ENCODE results near the gene TNS1. TPM values are rescaled to one million over a fixed set of nuclear protein-coding genes. Genes with fewer than 3 reads are reported as not detected.

The TNS1 gene
- total RNA-seq, 1 donor from 2014 or later: 59.2 TPM

GRCh38 chr2:217938036-217938435 is 64.8 kb downstream of the TNS1 start:
- Mint-ChIP-seq H3K27ac (no peak overlapping the region), H3K27me3 (no peaks in the 10 kb centered on the region), H3K36me3 (peaks cover 9% of the 10 kb centered on the region), H3K9me3 (no peaks in the 10 kb centered on the region), H3K4me1 (ENCODE audit: unreplicated experiment) (peaks cover 45% of the 10 kb centered on the region), H3K4me3 (no peak overlapping the region)
- DNase-seq (ENCODE audit: extremely low spot score, unreplicated experiment): no peak
- TF ChIP-seq CTCF (conservative IDR thresholded peaks at IDR 0.05): no peak

- no peaks in the 10 kb centered on the region for H3K27me3 Mint-ChIP-seq
Measured at GRCh38 chr2:217937446-217937845, 65.3 kb downstream of the TNS1 start.

GRCh38 chr2:217936952-217937351 is 65.8 kb downstream of the TNS1 start:
- no peak for DNase-seq (ENCODE audit: extremely low spot score, unreplicated experiment)
- Mint-ChIP-seq H3K27me3 (no peaks in the 10 kb centered on the region), H3K4me1 (ENCODE audit: unreplicated experiment) (peaks cover 53% of the 10 kb centered on the region), H3K27ac (peak overlapping the region; percentile 35), H3K4me3 (peak overlapping the region; percentile 53), H3K9me3 (no peaks in the 10 kb centered on the region), H3K36me3 (peaks cover 9% of the 10 kb centered on the region)
- TF ChIP-seq CTCF (conservative IDR thresholded peaks at IDR 0.05): no peak

More at GRCh38 chr2:217937446-217937845, 65.3 kb downstream of the TNS1 start:
- H3K9me3 Mint-ChIP-seq: no peaks in the 10 kb centered on the region
- H3K27ac Mint-ChIP-seq: no peak overlapping the region
- no peak overlapping the region for H3K4me3 Mint-ChIP-seq
- peaks cover 9% of the 10 kb centered on the region for H3K36me3 Mint-ChIP-seq
- no peak for TF ChIP-seq CTCF (conservative IDR thresholded peaks at IDR 0.05)
- peaks cover 51% of the 10 kb centered on the region for H3K4me1 Mint-ChIP-seq (ENCODE audit: unreplicated experiment)
- DNase-seq (ENCODE audit: extremely low spot score, unreplicated experiment): no peak

- Mint-ChIP-seq H3K27ac (peak overlapping the region; percentile 42), H3K9me3 (no peaks in the 10 kb centered on the region), H3K4me3 (peak overlapping the region; percentile 70), H3K36me3 (peaks cover 9% of the 10 kb centered on the region), H3K4me1 (ENCODE audit: unreplicated experiment) (peaks cover 58% of the 10 kb centered on the region), H3K27me3 (no peaks in the 10 kb centered on the region)
- TF ChIP-seq CTCF (conservative IDR thresholded peaks at IDR 0.05): no peak
- no peak for DNase-seq (ENCODE audit: extremely low spot score, unreplicated experiment)
Measured at GRCh38 chr2:217935901-217936684, 66.7 kb downstream of the TNS1 start.

GRCh38 chr2:217935235-217935879 is 67.4 kb downstream of the TNS1 start:
- no peak for DNase-seq (ENCODE audit: extremely low spot score, unreplicated experiment)
- H3K4me1 Mint-ChIP-seq (ENCODE audit: unreplicated experiment): peaks cover 58% of the 10 kb centered on the region
- H3K27me3 Mint-ChIP-seq: no peaks in the 10 kb centered on the region
- no peak for TF ChIP-seq CTCF (conservative IDR thresholded peaks at IDR 0.05)
- H3K9me3 Mint-ChIP-seq: no peaks in the 10 kb centered on the region
- peaks cover 9% of the 10 kb centered on the region for H3K36me3 Mint-ChIP-seq
- H3K27ac Mint-ChIP-seq: peak overlapping the region; percentile 70
- H3K4me3 Mint-ChIP-seq: peak overlapping the region; percentile 70

Measured in type B pancreatic cell (in vitro differentiated cells).